Endometrial microvascular endothelial cells (primary cell): ENCODE results near the gene UBAP1. TPM values are rescaled to one million over a fixed set of nuclear protein-coding genes. Genes with fewer than 3 reads are reported as not detected.
"Not testable (repeated sequence)": the region's sequence is repeated elsewhere in the genome, so short reads cannot be mapped to it uniquely, and the experiment has no call there.

ENCODE experiments used
- in situ Hi-C: cut with HindIII; loops from 2 replicates; pipeline ENCODE4 v1.10.0; 2017; ENCODE audit warnings: low sequenced_read_pairs, low pct_unique_long_range_greater_than_20kb; ENCODE audit errors: inconsistent ontology term
- total RNA-seq: library from RNA; depleted of rRNA; stranded (reverse); fragments of >200 nt; gene quantifications from one replicate; pipeline ENCODE4 v1.2.3, GENCODE V29; 2015; ENCODE audit errors: inconsistent ontology term

UBAP1 gene
- total RNA-seq = 41.5 TPM

- in situ Hi-C loops = no loop called here
Measured at GRCh38 chr9:34178436-34179212, at the start of gene UBAP1. UBAP1 (plus strand) TSS chr9:34179043; CDS start chr9:34220915, 41,872 bp downstream.

GRCh38 chr9:34131571-34131970 is 47.3 kb upstream of the UBAP1 start:
- in situ Hi-C loops = no loop called here

- in situ Hi-C loops = no loop called here
Measured at GRCh38 chr9:34133436-34133949, 45.4 kb upstream of the UBAP1 start.

- in situ Hi-C loops = no loop called here
Measured at GRCh38 chr9:34134521-34134920, 44.3 kb upstream of the UBAP1 start.

- in situ Hi-C loops = not testable (repeated sequence)
Measured at GRCh38 chr9:34138644-34139043, 40.2 kb upstream of the UBAP1 start.

- in situ Hi-C loops = no loop called here
Measured at GRCh38 chr9:34139477-34140146, 39.2 kb upstream of the UBAP1 start.

- in situ Hi-C loops = no loop called here
Measured at GRCh38 chr9:34140853-34141252, 38.0 kb upstream of the UBAP1 start.

GRCh38 chr9:34143116-34143515 is 35.7 kb upstream of the UBAP1 start:
- in situ Hi-C loops = no loop called here

GRCh38 chr9:34145165-34145564 is 33.7 kb upstream of the UBAP1 start:
- in situ Hi-C loops = no loop called here

GRCh38 chr9:34151398-34151797 is 27.4 kb upstream of the UBAP1 start:
- in situ Hi-C loops = no loop called here

- in situ Hi-C loops = no loop called here
Measured at GRCh38 chr9:34154057-34154456, 24.8 kb upstream of the UBAP1 start.

GRCh38 chr9:34157318-34157717 is 21.5 kb upstream of the UBAP1 start:
- in situ Hi-C loops = no loop called here

- in situ Hi-C loops = no loop called here
Measured at GRCh38 chr9:34157898-34158297, 20.9 kb upstream of the UBAP1 start.

- in situ Hi-C loops = no loop called here
Measured at GRCh38 chr9:34158362-34158869, 20.4 kb upstream of the UBAP1 start.

GRCh38 chr9:34163434-34163833 is 15.4 kb upstream of the UBAP1 start:
- in situ Hi-C loops = no loop called here

GRCh38 chr9:34169125-34169524 is 9.7 kb upstream of the UBAP1 start:
- in situ Hi-C loops = no loop called here

- in situ Hi-C loops = no loop called here
Measured at GRCh38 chr9:34170237-34170991, 8.4 kb upstream of the UBAP1 start.

GRCh38 chr9:34171753-34172535 is 6.9 kb upstream of the UBAP1 start:
- in situ Hi-C loops = no loop called here

- in situ Hi-C loops = no loop called here
Measured at GRCh38 chr9:34176089-34176488, 2.8 kb upstream of the UBAP1 start.
